Gastrocnemius medialis (tissue), 4 donors: ENCODE measurements around the gene PPM1M.

ENCODE experiments used
- POLR2A ChIP-seq, 2 donors: fragments of 450-650 bp; IDR thresholded peaks; one replicate each; pipeline ENCODE4 v1.6.1; 2017; ENCODE audit warnings: antibody characterized with exemption in 2 of 2, mild to moderate bottlenecking in 2 of 2, moderate library complexity in 2 of 2
- TF ChIP-seq, protein P1 (sequence below), 5 experiments: fragments of 450-650 bp in 3 of 5; fragments of 200-600 bp in 2 of 5; sonication (generic) in 2 of 5; IDR thresholded peaks in 4 of 5; conservative IDR thresholded peaks in 1 of 5; 1 replicate in 4 of 5; 2 replicates in 1 of 5; pipeline ENCODE4 v1.5.1; 2016 to 2019; ENCODE audit warnings: antibody characterized with exemption in 5 of 5, mild to moderate bottlenecking in 3 of 5, moderate library complexity in 3 of 5

DNA sequence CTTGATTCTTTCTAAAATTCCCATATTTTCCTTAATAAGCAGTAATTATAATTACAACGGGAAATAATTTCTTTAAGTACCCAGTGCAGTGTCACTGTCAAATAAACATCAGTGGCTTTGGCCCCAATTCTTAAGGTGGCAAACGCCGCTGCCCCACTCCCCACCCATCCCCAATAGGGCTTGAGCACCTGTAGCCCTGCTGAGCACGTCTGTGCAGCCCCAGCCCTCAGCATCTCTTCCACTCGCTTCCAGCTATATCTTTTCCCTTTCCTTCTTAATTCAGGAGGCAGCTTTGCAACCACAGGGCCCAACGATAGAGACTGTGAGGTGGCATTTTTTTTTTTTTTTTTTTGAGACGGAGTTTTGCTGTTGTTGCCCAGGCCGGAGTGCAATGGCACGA, 9.0 kb downstream of the PPM1M start:
- TF ChIP-seq, protein P1, sequence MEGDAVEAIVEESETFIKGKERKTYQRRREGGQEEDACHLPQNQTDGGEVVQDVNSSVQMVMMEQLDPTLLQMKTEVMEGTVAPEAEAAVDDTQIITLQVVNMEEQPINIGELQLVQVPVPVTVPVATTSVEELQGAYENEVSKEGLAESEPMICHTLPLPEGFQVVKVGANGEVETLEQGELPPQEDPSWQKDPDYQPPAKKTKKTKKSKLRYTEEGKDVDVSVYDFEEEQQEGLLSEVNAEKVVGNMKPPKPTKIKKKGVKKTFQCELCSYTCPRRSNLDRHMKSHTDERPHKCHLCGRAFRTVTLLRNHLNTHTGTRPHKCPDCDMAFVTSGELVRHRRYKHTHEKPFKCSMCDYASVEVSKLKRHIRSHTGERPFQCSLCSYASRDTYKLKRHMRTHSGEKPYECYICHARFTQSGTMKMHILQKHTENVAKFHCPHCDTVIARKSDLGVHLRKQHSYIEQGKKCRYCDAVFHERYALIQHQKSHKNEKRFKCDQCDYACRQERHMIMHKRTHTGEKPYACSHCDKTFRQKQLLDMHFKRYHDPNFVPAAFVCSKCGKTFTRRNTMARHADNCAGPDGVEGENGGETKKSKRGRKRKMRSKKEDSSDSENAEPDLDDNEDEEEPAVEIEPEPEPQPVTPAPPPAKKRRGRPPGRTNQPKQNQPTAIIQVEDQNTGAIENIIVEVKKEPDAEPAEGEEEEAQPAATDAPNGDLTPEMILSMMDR (IDR thresholded peaks at IDR 0.05 in 4 of 5, conservative IDR thresholded peaks at IDR 0.05 in 1 of 5): no peak
- TF ChIP-seq POLR2A (IDR thresholded peaks at IDR 0.05): no peak
